NCI-H446 treated with DMSO at 0.1 percent for 48 hours (cell line): ENCODE data around the gene NOP16.
A peak's percentile ranks its signal among the peaks of the same experiment; 100 is the strongest.

Source experiments
- DNase-seq: peaks from one replicate; lab custom pipeline; 2025; lab: John Stamatoyannopoulos, UW

NOP16 gene, protein sequence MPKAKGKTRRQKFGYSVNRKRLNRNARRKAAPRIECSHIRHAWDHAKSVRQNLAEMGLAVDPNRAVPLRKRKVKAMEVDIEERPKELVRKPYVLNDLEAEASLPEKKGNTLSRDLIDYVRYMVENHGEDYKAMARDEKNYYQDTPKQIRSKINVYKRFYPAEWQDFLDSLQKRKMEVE

GRCh38 chr5:176388444-176389134 lies at the start of gene NOP16, which contains the start of gene HIGD2A:
NOP16 (minus strand) TSS chr5:176388598; CDS start chr5:176388539, 59 bp downstream.
HIGD2A (plus strand) TSS chr5:176388751; CDS start chr5:176388820, 69 bp downstream.
- DNase-seq: peak; percentile 95

- no peak for DNase-seq
Measured at GRCh38 chr5:176436656-176437055, 48.3 kb upstream of the NOP16 start.

- DNase-seq: no peak
Measured at GRCh38 chr5:176432707-176433106, 44.3 kb upstream of the NOP16 start.

DNA sequence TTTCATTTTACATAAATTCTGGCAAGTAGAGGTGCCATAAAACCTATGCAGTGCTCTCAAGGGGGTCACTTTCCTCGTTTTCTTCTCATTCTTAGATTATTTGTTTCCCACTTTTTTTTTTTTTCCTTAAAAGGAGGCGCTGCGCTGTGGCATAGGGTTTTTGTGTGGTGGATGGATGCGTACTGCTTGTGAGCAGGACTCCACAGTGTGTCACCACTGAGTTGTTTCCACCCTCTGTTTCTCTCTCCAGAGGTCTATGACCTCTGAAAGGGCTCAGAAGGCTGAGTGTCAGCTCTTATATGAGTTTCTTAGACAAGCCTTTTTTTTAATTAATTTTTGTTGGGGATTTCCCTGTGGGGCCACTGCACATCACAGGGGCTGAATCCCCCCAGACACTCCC lies 41.6 kb upstream of the NOP16 start:
- DNase-seq: no peak

DNA sequence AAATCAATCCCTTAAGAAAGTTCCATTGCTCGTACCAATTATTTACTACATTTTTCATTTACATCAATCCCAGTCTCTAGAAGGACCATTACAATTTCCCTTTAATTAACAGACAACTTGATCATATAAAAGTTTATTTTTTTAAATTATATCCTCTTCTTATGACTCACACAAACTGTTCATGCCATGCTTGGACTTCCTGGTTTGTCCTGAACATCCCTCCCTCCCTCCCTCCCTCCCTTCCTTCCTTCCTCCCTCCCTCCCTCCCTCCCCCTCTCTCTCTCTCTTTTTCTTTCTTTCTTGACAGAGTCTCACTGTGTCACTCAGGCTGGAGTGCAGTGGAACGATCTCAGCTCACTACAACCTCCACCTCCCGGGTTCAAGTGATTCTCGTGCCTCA lies 39.6 kb upstream of the NOP16 start:
- DNase-seq: no peak

DNA sequence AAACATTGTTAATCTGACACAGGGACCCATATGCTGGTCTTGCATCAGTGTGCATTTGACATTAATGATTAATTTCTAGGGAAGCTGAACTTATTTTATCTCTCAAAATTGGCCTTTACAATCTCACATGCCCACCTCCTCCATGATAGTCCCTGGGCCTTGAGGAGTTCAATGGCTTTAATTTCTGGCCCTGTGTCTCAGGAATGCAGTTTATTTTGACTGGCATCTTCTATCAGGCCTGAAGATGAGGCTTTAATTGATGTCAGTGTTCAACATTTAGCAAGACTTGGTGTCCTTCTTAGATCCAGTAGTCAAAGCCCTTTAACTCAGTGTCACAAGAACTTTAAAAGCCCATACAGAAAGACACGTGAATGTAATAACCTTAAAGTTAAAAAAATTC lies 38.5 kb upstream of the NOP16 start:
- DNase-seq: no peak

DNA sequence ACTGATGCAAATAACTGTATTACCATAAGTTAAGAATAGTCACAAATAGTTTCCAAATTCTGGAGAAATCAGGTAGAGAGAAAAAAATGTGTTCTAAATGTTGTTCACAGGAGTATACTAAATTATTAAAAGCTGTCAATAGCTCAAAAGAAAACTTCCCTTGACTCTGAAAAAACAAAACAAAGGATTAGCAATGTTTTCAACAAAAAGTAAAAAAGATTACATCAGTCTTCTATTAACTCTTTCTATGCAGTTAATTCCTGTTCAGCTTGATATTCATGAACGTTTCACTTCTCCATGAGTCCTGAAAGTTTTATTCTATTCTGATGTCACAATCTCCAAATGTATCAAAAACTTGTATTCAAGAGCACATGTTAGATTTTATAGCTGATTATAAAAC lies 37.4 kb upstream of the NOP16 start:
- no peak for DNase-seq

DNA sequence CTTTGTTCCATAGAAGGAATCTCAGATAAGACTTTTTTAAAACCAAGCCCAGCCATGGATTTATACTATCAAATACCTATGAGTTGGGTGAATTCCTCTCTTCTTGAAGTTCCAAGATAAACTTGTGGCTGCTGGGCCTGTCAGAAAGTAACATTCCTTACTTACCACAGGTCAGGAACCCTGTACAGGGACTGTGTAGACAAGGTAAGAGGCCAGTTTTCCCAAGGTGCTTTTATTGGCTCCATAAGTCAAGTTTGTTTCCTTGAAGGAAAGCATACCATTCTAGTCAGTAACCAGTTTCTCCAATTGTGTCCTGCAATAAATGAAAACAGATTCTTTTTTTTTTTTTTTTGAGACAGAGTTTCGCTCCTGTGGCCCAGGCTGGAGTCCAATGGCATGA lies 36.7 kb upstream of the NOP16 start:
- no peak for DNase-seq

DNA sequence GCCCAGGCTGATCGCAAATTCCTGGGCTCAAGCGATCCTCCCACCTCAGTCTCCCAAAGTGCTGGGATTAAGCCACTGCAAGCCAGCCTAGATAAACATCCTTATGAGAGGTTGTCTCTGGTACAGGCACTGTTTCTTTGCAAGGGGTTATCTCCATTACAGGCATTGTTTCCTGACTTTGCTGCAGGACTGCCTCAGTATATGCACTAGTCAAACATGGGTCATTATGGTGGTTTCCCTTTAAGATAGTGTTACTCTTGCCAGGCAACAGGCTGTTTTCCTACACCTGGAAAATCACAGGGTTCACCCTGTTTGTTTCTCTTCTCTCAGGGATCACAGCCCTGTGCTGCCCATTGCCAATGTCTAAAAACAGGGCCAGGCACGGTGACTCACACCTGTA lies 35.8 kb upstream of the NOP16 start:
- no peak for DNase-seq

DNA sequence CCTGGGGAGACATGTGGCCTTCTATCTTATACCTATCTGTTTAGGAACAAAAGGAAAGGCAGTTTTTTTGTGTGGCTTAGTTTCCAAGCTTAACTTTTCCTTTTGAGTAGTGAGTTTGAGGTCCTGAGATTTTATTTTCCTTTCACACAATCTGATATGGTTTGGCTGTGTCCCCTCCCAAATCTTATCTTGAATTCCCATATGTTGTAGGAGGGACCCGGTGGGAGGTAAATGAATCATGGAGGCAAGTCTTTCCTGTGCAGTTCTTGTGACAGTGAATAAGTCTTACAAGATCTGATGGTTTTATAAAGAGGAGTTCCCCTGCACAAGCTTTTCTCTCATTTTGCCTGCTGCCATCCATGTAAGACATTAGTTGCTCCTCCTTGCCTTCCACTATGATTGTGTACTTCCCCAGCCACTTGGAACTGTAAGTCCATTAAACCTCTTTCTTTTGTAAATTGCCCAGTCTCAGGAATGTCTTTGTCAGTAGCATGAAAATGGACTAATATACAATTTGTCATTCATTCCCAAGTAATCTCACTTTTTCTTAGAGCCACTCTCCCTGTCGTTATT lies 32.7 kb upstream of the NOP16 start:
- no peak for DNase-seq

DNA sequence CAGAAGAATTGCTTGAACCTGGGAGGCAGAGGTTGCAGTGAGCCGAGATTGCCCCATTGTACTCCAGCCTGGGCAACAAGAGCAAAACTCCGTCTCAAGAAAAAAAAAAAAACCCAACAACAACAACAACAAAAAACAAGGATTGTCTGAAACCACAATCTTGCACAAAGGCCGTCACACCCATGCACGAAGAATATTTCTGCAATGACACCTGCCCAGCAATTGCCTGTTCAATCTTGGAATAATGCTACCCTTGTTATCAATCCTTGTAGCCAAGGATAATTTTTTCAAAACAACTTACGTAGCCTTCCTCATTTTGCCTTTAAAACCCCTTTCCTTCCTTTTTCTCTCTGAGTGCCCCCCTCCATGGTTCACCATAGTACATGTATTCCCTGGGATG lies 31.7 kb upstream of the NOP16 start:
- DNase-seq: no peak

DNA sequence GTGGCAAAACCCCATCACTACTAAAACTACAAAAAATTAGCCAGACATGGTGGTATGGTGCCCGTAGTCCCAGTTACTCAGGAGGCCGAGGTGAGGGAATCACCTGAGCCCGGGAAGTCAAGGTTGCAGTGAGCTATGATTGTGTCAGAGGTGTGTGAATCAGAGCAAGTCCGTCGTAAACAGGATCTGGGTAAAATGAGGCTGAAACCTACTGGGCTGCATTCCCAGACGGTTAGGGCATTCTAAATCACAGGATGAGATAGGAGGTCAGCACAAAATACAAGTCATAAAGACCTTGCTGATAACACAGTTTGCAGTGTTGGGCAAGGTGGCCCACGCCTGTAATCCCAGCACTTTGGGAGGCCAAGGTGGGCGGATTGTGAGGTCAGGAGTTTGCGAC lies 29.9 kb upstream of the NOP16 start:
- no peak for DNase-seq

GRCh38 chr5:176416965-176417364 lies 28.6 kb upstream of the NOP16 start:
- DNase-seq: no peak

DNA sequence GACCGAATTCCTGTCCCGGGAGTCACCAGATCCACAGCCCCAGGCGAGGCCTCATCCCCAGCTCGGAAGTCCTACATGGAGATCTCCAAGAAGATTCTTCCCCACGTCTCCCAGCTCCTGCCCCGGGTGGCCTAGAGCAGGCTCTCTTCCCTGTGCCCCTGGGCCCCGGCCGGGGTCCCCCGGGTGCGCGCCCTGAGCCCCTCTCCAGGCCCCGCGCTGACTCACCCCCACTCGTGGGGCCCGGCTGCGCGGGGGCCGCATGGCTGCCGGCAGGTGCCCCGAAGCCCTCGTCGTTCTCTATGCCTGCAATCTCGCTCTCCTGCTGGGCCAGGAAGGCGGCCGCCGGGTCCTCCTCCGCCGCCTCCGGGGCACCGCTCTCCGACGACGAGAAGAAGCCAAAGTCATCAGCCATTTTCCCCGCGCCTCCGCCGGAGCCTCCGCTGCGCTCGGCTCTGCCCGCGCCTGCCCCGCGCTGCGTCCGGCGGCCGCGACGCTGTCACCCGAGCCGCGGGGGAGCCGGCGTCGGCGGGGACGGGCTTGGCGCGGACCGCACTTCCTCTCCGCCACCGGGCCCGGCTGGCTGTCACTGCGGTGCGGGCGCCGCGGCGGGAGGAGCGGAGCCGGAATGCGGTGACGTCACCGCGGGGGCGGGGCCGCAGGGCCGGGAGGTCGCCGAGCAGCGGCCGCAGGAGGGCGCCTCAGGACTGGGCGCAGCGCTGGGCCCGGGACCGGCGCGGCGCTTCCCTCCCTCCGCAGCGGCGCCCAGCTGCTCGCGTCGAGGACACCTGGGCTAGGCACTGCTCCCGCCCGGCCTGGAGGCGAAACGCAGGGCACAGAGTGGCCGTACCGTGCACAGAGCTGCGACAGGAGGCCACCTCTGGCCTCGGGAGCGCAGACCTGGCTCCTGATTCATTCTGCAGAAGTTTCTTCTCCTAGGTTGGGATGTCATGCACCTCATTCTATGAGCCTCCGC lies 27.8 kb upstream of the NOP16 start, which contains the start of gene CLTB:
Gene CLTB (minus strand): TSS at position 588 of the 973 bp plus-strand sequence. CDS start 176 bp downstream, at position 412.
- DNase-seq: peak; percentile 46

DNA sequence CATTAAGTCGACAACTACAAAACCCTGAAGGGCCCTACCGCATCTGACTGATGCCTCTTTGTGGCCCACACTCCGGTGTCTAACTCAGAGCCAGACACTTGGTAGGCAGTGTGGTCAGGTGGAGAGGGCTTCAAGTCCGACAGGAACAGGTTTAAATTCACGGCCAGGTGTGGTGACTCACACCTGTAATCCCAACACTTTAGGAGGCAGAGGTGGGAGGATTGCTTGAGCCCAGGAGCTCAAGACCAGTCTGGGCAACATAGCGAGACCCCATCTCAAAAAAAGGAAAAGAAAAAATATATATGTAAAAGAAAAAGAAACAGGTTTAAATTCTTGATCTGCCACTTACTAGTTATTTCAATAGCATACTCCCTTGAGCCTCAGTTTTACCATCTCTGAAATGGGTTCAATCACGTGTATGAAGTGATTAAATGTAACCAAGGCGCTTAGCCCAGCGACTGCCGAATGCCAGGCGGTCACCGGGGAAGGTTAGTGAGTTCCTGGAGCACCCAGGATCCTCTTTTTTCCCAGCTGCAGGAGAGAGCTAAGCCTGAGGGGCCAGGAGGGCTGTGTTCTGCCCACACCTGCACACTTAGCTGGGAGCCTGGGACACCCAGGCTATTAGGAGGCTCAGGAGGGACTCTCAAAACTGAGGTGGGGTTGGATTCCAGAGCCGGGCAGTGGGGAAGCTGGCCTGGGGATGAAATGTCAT lies 27.0 kb upstream of the NOP16 start:
- no peak for DNase-seq

DNA sequence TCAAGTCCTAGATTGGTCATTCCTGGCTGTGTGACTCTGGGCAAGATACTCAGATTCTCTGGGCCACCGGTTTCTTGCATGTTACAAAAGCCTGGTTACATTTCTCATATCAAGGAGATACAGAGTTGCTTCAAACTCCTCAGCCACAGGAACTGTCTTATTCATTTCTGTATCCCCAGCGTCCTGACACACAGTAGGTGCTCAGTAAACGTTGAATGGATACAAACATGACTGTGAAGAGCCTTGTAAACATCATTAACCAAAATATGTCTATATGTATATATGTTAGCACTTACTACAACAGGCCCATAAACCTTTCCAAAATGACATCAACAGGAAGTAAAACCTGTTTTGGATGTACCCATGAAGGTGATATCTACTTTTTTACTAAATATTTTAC lies 26.3 kb upstream of the NOP16 start:
- no peak for DNase-seq

- DNase-seq: no peak
Measured at GRCh38 chr5:176413709-176414191, 25.4 kb upstream of the NOP16 start.

- no peak for DNase-seq
Measured at GRCh38 chr5:176413255-176413565, 24.8 kb upstream of the NOP16 start.

DNA sequence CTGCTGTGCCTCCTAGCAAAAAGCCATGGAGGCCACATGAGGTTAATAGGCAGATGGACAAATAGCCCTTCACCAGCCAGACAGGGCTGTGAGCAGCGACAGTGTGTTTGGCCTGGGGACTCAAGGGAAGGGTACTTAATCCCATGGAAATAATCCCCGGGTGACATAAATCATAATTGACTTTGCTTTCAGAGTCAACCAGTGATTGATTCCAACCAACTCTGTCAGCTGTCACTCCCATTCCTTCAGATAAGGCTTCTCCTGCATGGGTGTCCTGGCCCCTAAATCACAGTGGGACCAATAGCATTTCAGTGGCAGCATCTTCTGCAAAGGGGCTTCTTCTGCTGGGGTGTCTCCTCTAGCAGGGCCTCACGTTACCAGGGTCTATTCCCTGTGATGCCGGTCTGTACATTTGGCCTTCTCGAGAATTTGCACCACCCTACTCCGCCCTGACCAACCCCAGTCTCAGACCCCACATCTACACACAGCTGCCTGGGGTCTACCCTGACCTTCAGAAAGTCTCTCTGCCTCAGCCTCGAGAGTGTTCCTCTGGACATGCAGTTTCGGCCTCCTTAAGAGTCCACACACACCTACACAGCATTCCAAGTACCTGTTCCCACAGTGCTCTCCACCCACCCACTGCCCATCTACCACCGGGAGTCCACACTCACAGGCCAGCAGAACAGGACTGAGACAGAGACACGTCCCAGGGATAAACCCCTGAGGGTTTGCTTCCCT lies 24.3 kb upstream of the NOP16 start:
- DNase-seq: no peak

GRCh38 chr5:176410486-176411180 lies 22.2 kb upstream of the NOP16 start:
- no peak for DNase-seq
